ENCODE data around the gene TLE6.

DNA sequence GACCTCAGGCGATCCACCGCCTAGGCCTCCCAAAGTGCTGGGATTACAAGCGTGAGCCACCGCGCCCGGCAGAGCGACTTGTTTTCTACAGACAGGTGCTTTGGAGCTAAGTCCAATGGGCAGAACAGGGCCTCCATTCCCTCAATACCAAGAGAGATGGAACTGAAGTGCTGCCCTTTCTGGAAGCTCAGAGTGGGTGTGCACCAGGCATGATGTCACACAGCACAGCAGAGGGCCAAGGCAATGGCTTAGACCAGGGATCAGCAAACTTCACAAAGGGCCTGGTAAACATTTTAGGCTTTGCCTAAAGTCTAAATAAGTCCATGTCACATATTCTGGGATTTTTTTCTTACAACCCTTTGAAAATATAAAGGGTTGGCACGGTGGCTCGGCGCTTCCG is 21.3 kb downstream of the TLE6 start:
- TF ChIP-seq, protein P1, sequence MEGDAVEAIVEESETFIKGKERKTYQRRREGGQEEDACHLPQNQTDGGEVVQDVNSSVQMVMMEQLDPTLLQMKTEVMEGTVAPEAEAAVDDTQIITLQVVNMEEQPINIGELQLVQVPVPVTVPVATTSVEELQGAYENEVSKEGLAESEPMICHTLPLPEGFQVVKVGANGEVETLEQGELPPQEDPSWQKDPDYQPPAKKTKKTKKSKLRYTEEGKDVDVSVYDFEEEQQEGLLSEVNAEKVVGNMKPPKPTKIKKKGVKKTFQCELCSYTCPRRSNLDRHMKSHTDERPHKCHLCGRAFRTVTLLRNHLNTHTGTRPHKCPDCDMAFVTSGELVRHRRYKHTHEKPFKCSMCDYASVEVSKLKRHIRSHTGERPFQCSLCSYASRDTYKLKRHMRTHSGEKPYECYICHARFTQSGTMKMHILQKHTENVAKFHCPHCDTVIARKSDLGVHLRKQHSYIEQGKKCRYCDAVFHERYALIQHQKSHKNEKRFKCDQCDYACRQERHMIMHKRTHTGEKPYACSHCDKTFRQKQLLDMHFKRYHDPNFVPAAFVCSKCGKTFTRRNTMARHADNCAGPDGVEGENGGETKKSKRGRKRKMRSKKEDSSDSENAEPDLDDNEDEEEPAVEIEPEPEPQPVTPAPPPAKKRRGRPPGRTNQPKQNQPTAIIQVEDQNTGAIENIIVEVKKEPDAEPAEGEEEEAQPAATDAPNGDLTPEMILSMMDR (IDR thresholded peaks at IDR 0.05; ENCODE audit: insufficient read depth, low read length) = no peak
- TF ChIP-seq POLR2AphosphoS5 (IDR thresholded peaks at IDR 0.05; ENCODE audit: low read depth) (no peak), GABPA (IDR thresholded peaks at IDR 0.05; ENCODE audit: low read depth) (no peak)
- TF ChIP-seq, protein P2, sequence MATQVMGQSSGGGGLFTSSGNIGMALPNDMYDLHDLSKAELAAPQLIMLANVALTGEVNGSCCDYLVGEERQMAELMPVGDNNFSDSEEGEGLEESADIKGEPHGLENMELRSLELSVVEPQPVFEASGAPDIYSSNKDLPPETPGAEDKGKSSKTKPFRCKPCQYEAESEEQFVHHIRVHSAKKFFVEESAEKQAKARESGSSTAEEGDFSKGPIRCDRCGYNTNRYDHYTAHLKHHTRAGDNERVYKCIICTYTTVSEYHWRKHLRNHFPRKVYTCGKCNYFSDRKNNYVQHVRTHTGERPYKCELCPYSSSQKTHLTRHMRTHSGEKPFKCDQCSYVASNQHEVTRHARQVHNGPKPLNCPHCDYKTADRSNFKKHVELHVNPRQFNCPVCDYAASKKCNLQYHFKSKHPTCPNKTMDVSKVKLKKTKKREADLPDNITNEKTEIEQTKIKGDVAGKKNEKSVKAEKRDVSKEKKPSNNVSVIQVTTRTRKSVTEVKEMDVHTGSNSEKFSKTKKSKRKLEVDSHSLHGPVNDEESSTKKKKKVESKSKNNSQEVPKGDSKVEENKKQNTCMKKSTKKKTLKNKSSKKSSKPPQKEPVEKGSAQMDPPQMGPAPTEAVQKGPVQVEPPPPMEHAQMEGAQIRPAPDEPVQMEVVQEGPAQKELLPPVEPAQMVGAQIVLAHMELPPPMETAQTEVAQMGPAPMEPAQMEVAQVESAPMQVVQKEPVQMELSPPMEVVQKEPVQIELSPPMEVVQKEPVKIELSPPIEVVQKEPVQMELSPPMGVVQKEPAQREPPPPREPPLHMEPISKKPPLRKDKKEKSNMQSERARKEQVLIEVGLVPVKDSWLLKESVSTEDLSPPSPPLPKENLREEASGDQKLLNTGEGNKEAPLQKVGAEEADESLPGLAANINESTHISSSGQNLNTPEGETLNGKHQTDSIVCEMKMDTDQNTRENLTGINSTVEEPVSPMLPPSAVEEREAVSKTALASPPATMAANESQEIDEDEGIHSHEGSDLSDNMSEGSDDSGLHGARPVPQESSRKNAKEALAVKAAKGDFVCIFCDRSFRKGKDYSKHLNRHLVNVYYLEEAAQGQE (IDR thresholded peaks at IDR 0.05; ENCODE audit: insufficient replicate concordance, low read depth) = no peak
